ENCODE data around the gene ZNF26. TPM values are rescaled to one million over a fixed set of nuclear protein-coding genes. Genes with fewer than 3 reads are reported as not detected.

The ZNF26 gene, protein sequence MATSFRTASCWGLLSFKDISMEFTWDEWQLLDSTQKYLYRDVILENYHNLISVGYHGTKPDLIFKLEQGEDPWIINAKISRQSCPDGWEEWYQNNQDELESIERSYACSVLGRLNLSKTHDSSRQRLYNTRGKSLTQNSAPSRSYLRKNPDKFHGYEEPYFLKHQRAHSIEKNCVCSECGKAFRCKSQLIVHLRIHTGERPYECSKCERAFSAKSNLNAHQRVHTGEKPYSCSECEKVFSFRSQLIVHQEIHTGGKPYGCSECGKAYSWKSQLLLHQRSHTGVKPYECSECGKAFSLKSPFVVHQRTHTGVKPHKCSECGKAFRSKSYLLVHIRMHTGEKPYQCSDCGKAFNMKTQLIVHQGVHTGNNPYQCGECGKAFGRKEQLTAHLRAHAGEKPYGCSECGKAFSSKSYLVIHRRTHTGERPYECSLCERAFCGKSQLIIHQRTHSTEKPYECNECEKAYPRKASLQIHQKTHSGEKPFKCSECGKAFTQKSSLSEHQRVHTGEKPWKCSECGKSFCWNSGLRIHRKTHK
- polyA plus RNA-seq (2012; rRNA removed) = 7.3 and 9.4 TPM in 2 replicates
- polyA plus RNA-seq (2012; cell fraction: cytosol; rRNA removed) = 4.4 and 5.8 TPM in 2 replicates
- polyA plus RNA-seq (2012; cell fraction: nucleus; rRNA removed) = 25.9 and 26.9 TPM in 2 replicates

DNA sequence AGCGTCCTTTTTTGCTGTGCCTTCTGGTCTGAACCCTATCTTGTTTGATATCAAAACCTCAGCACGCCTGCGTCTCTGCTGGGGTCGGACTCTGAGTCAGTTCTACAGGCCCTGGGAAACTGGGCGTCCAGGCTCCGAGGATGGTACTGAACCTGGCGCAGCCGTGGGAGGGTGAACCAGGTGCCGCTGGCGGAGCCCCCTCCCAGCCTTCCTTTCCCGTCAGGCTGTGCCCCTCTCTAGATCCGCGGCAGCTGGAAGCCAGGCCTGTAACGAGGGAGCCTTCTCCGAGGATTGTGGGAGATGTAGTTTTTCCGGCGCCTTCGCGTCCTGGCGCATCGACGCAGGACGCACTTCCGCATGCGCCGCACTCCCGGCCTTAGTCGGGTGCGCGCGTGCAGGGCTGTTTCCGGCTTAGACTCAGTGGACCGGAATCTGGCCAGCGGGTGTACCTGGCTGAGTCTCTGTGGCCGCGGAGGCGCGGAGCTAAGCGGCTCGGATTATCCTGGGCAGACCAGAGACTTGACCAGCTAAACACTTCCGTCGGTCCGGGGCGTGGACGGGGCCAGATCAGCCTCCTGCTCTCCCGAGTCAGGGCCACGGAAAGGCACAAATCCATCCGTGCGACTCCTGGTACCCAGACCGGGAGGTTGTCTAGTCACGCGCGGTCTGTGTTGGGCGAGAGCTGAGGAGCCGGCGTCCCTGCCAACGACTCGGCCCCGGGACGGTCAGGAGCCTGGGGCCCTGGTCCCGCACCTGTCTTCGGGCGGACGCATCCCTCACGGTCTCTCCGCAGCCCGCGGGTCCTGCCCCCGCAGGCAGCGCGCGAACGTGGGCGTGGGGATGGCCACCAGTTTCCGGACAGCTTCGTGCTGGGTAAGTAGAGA lies at the start of gene ZNF26:
ZNF26 (plus strand) TSS at position 367 of the 884 bp plus-strand sequence; CDS start at position 841, 474 bp downstream.
- H3K36me3 ChIP-seq (replicated peaks in 1 of 2; ENCODE audit: control insufficient read depth in 1 of 2, insufficient read depth in 2 of 2, low read length in 1 of 2) = peaks cover 2 to 28% of the 10 kb centered on the region in 2 experiments
- CTCF ChIA-PET = interaction anchor here (1.2 kb wide), 1 partner anchor 13 kb away, joined by 3 read pairs; no protein-coding TSS in a partner anchor
- H2AFZ ChIP-seq (ENCODE audit: low read depth) = peak within 1 kb of the TSS; percentile 100
- DNase-seq = peak; percentile 93
- peaks cover 13% of the 10 kb centered on the region for H3K9me3 ChIP-seq
- H3K79me2 ChIP-seq (ENCODE audit: insufficient read depth) = peaks cover 50% of the 10 kb centered on the region
- peak within 1 kb of the TSS; percentile 71 for H3K9ac ChIP-seq
- peak within 1 kb of the TSS; percentile 81 for H3K4me2 ChIP-seq
- peak within 1 kb of the TSS; percentile 91 to 98 for H3K4me3 ChIP-seq (ENCODE audit: low read depth in 2 of 2, low read length in 1 of 2)
- peaks cover 0 to 5% of the 10 kb centered on the region in 2 experiments; a peak in 1 of 4 replicates for H3K4me1 ChIP-seq (ENCODE audit: control insufficient read depth in 1 of 2, insufficient read depth in 2 of 2, low read depth in 1 of 2, low read length in 1 of 2)
- no peaks in the 10 kb centered on the region for H3K27me3 ChIP-seq (ENCODE audit: insufficient read depth)
- 4% methylated on average over 41 of the region's 76 CpGs for WGBS (ENCODE audit: low lambda C conversion rate)
- POLR2A ChIA-PET = interaction anchor here (0.6 to 1.5 kb wide), 8 partner anchors 11 to 195 kb away, joined by 3 to 6 read pairs (median 4); partner anchors contain the start of genes CHFR, ZNF268 and ZNF605
- H3K27ac ChIP-seq (ENCODE audit: low read depth in 2 of 2, low read length in 1 of 2) = peak within 1 kb of the TSS; percentile 66 to 89
- H4K20me1 ChIP-seq (ENCODE audit: insufficient read depth) = no peaks in the 10 kb centered on the region
- peaks cover 3% of the 10 kb centered on the region for H3F3A ChIP-seq (replicated peaks; ENCODE audit: insufficient read depth)
- no peaks in the 10 kb centered on the region for H3K9me2 ChIP-seq
- TF ChIP-seq GATA2 (CRISPR knock-in tag; IDR thresholded peaks at IDR 0.05) = peak; percentile 57
- TF ChIP-seq TAF1 (IDR thresholded peaks at IDR 0.05; ENCODE audit: borderline replicate concordance, low read depth, low read length) = peak; percentile 75
- TF ChIP-seq JUND (IDR thresholded peaks at IDR 0.05) = no peak
- TF ChIP-seq, protein P1, sequence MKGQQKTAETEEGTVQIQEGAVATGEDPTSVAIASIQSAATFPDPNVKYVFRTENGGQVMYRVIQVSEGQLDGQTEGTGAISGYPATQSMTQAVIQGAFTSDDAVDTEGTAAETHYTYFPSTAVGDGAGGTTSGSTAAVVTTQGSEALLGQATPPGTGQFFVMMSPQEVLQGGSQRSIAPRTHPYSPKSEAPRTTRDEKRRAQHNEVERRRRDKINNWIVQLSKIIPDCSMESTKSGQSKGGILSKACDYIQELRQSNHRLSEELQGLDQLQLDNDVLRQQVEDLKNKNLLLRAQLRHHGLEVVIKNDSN (IDR thresholded peaks at IDR 0.05; ENCODE audit: borderline replicate concordance, low read depth) = 0 out of 2 replicates have a peak, but pooled peaks have one; percentile 26
- peak; percentile 87 for TF ChIP-seq POLR2AphosphoS5 (IDR thresholded peaks at IDR 0.05; ENCODE audit: low read depth, low read length)
- TF ChIP-seq, protein P2, sequence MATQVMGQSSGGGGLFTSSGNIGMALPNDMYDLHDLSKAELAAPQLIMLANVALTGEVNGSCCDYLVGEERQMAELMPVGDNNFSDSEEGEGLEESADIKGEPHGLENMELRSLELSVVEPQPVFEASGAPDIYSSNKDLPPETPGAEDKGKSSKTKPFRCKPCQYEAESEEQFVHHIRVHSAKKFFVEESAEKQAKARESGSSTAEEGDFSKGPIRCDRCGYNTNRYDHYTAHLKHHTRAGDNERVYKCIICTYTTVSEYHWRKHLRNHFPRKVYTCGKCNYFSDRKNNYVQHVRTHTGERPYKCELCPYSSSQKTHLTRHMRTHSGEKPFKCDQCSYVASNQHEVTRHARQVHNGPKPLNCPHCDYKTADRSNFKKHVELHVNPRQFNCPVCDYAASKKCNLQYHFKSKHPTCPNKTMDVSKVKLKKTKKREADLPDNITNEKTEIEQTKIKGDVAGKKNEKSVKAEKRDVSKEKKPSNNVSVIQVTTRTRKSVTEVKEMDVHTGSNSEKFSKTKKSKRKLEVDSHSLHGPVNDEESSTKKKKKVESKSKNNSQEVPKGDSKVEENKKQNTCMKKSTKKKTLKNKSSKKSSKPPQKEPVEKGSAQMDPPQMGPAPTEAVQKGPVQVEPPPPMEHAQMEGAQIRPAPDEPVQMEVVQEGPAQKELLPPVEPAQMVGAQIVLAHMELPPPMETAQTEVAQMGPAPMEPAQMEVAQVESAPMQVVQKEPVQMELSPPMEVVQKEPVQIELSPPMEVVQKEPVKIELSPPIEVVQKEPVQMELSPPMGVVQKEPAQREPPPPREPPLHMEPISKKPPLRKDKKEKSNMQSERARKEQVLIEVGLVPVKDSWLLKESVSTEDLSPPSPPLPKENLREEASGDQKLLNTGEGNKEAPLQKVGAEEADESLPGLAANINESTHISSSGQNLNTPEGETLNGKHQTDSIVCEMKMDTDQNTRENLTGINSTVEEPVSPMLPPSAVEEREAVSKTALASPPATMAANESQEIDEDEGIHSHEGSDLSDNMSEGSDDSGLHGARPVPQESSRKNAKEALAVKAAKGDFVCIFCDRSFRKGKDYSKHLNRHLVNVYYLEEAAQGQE (IDR thresholded peaks at IDR 0.05; ENCODE audit: low read depth, low read length) = 0 out of 2 replicates have a peak, but pooled peaks have one; percentile 4
- TF ChIP-seq CHD2 (IDR thresholded peaks at IDR 0.05; ENCODE audit: low read length, partially characterized antibody) = peak; percentile 93
- TF ChIP-seq FOXJ3 (CRISPR knock-in tag; IDR thresholded peaks at IDR 0.05) = 0 out of 2 replicates have a peak, but pooled peaks have one; percentile 20
- no peak for TF ChIP-seq FOXM1 (IDR thresholded peaks at IDR 0.05; ENCODE audit: low read depth)
- peak; percentile 86; the same call in 1 of the 2 replicates for TF ChIP-seq SIN3A (IDR thresholded peaks at IDR 0.05; ENCODE audit: borderline replicate concordance, low read depth, low read length)
- TF ChIP-seq, protein P3, sequence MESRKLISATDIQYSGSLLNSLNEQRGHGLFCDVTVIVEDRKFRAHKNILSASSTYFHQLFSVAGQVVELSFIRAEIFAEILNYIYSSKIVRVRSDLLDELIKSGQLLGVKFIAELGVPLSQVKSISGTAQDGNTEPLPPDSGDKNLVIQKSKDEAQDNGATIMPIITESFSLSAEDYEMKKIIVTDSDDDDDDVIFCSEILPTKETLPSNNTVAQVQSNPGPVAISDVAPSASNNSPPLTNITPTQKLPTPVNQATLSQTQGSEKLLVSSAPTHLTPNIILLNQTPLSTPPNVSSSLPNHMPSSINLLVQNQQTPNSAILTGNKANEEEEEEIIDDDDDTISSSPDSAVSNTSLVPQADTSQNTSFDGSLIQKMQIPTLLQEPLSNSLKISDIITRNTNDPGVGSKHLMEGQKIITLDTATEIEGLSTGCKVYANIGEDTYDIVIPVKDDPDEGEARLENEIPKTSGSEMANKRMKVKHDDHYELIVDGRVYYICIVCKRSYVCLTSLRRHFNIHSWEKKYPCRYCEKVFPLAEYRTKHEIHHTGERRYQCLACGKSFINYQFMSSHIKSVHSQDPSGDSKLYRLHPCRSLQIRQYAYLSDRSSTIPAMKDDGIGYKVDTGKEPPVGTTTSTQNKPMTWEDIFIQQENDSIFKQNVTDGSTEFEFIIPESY (IDR thresholded peaks at IDR 0.05; ENCODE audit: borderline replicate concordance, low read depth) = 0 out of 2 replicates have a peak, but pooled peaks have one; percentile 47
- TF ChIP-seq YY1 (IDR thresholded peaks at IDR 0.05; ENCODE audit: low read depth) = 0 out of 2 replicates have a peak, but pooled peaks have one; percentile 59
- TF ChIP-seq MXI1 (IDR thresholded peaks at IDR 0.05; ENCODE audit: low read depth, low read length) = peak; percentile 94
- no peak for TF ChIP-seq RXRA (IDR thresholded peaks at IDR 0.05; ENCODE audit: borderline replicate concordance, low read depth)
- peak; percentile 43; the same call in 1 of the 2 replicates for TF ChIP-seq TCF12 (IDR thresholded peaks at IDR 0.05)
- peak in 1 of 2 experiments; percentile 13; a peak in 1 of 4 replicates for TF ChIP-seq EP300 (IDR thresholded peaks at IDR 0.05; ENCODE audit: borderline replicate concordance in 1 of 2, low read depth in 1 of 2, low read length in 1 of 2)
- TF ChIP-seq, protein P4, sequence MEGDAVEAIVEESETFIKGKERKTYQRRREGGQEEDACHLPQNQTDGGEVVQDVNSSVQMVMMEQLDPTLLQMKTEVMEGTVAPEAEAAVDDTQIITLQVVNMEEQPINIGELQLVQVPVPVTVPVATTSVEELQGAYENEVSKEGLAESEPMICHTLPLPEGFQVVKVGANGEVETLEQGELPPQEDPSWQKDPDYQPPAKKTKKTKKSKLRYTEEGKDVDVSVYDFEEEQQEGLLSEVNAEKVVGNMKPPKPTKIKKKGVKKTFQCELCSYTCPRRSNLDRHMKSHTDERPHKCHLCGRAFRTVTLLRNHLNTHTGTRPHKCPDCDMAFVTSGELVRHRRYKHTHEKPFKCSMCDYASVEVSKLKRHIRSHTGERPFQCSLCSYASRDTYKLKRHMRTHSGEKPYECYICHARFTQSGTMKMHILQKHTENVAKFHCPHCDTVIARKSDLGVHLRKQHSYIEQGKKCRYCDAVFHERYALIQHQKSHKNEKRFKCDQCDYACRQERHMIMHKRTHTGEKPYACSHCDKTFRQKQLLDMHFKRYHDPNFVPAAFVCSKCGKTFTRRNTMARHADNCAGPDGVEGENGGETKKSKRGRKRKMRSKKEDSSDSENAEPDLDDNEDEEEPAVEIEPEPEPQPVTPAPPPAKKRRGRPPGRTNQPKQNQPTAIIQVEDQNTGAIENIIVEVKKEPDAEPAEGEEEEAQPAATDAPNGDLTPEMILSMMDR (IDR thresholded peaks at IDR 0.05) = no peak
- TF ChIP-seq MEF2A (IDR thresholded peaks at IDR 0.05; ENCODE audit: borderline replicate concordance, low read depth) = no peak
- TF ChIP-seq NRF1 (IDR thresholded peaks at IDR 0.05; ENCODE audit: low read depth, low read length) = peak; percentile 63
- TF ChIP-seq RCOR1 (IDR thresholded peaks at IDR 0.05; ENCODE audit: low read length) = no peak; the same call in 1 of the 2 replicates

All from SK-N-SH (cell line).